Ishikawa (cell line): ENCODE measurements around the gene STX18.

Experiments used
- CEBPB ChIP-seq: IDR thresholded peaks from 2 replicates; pipeline ENCODE4 v1.6.1; 2012
- CREB1 ChIP-seq: IDR thresholded peaks from 2 replicates; pipeline ENCODE4 v1.6.1; 2012; ENCODE audit warnings: low read depth
- EGR1 ChIP-seq: IDR thresholded peaks from 2 replicates; pipeline ENCODE4 v1.6.1; 2012
- EP300 ChIP-seq: IDR thresholded peaks from 2 replicates; pipeline ENCODE4 v1.6.1; 2012; ENCODE audit warnings: borderline replicate concordance
- FOXM1 ChIP-seq: IDR thresholded peaks from 2 replicates; pipeline ENCODE4 v1.6.1; 2012; ENCODE audit warnings: low read depth, borderline replicate concordance
- NFIC ChIP-seq: IDR thresholded peaks from 2 replicates; pipeline ENCODE4 v1.6.1; 2012
- RAD21 ChIP-seq: IDR thresholded peaks from 2 replicates; pipeline ENCODE4 v1.6.1; 2012; ENCODE audit warnings: low read depth
- REST ChIP-seq: IDR thresholded peaks from 2 replicates; pipeline ENCODE4 v1.6.1; 2012; ENCODE audit warnings: low read depth, mild to moderate bottlenecking
- TAF1 ChIP-seq: IDR thresholded peaks from 2 replicates; pipeline ENCODE4 v1.6.1; 2012; ENCODE audit warnings: low read depth, mild to moderate bottlenecking
- TCF12 ChIP-seq: IDR thresholded peaks from 2 replicates; pipeline ENCODE4 v1.6.1; 2012; ENCODE audit warnings: low read depth
- TEAD4 ChIP-seq: IDR thresholded peaks from 2 replicates; pipeline ENCODE4 v1.6.1; 2012
- ZBTB7A ChIP-seq: IDR thresholded peaks from 2 replicates; pipeline ENCODE4 v1.6.1; 2012; ENCODE audit warnings: low read depth

- TF ChIP-seq REST = no peak
- no peak for TF ChIP-seq EGR1
- no peak for TF ChIP-seq FOXM1
- no peak for TF ChIP-seq TEAD4
- no peak for TF ChIP-seq CREB1
- no peak for TF ChIP-seq EP300
- TF ChIP-seq TAF1 = no peak
- no peak for TF ChIP-seq CEBPB
- TF ChIP-seq TCF12 = no peak
- no peak for TF ChIP-seq NFIC
- TF ChIP-seq RAD21 = no peak
- TF ChIP-seq ZBTB7A = no peak
These were observed 95.4 kb downstream of the STX18 start for GRCh38 chr4:4446434-4446833.
